ENCODE results near the gene B3GALT5. TPM values are rescaled to one million over a fixed set of nuclear protein-coding genes. Genes with fewer than 3 reads are reported as not detected.

Gene B3GALT5
- total RNA-seq, 2 donors from 2014 or later, result 2.5 to 6.1 TPM

DNA sequence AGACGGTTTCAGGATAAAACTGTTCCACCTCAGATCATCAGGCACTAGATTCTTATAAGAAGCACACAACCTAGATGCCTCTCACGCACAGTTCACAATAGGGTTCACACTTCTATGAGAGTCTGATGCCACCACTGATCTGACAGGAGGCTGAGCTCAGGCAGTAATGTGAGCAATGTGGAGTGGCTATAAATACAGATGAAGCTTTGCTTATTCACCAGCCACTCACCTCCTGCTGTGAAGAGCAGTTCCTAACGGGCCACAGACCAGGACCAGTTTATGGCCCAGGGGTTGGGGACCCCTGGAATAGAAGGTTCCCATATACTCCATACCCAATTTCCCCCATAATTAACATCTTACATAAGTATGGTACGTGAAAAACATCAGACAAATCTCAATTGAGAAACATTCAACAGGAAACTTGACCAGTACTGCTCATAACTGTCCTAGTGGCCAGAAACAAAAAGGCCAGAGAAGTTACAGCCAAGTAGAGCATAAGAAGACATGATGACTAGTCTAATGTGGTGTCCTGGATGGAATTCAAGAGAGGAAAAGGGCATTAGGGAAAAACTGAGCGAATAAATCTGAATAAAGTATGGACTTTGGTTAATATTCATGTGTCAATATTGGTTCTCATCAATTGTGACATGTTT is 107.5 kb downstream of the B3GALT5 start:
- no peak for DNase-seq
- H3K9me3 Mint-ChIP-seq, result peaks cover 17% of the 10 kb centered on the region
- TF ChIP-seq, protein P1, sequence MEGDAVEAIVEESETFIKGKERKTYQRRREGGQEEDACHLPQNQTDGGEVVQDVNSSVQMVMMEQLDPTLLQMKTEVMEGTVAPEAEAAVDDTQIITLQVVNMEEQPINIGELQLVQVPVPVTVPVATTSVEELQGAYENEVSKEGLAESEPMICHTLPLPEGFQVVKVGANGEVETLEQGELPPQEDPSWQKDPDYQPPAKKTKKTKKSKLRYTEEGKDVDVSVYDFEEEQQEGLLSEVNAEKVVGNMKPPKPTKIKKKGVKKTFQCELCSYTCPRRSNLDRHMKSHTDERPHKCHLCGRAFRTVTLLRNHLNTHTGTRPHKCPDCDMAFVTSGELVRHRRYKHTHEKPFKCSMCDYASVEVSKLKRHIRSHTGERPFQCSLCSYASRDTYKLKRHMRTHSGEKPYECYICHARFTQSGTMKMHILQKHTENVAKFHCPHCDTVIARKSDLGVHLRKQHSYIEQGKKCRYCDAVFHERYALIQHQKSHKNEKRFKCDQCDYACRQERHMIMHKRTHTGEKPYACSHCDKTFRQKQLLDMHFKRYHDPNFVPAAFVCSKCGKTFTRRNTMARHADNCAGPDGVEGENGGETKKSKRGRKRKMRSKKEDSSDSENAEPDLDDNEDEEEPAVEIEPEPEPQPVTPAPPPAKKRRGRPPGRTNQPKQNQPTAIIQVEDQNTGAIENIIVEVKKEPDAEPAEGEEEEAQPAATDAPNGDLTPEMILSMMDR (conservative IDR thresholded peaks at IDR 0.05), result peak; percentile 53
- no peaks in the 10 kb centered on the region for H3K27me3 ChIP-seq (ENCODE audit: control insufficient read depth, insufficient read depth, low read length, poor library complexity, severe bottlenecking)
- no peak overlapping the region for H3K4me3 ChIP-seq (ENCODE audit: low read length)
- no peak overlapping the region for H3K27ac ChIP-seq (ENCODE audit: low read depth, low read length)
- 87 to 94% methylated on average over 3 to 5 of the region's 5 CpGs for WGBS, 2 experiments (ENCODE audit: insufficient coverage in 1 of 2, insufficient read length in 1 of 2)
- H3K4me1 ChIP-seq (ENCODE audit: control insufficient read depth, insufficient read depth, low read length), result no peaks in the 10 kb centered on the region
- H3K4me3 Mint-ChIP-seq, result no peak overlapping the region
- no peaks in the 10 kb centered on the region for H3K36me3 ChIP-seq (ENCODE audit: control insufficient read depth, insufficient read depth, low read length)
- H3K27me3 Mint-ChIP-seq (ENCODE audit: insufficient read depth), result no peaks in the 10 kb centered on the region
- H3K4me1 Mint-ChIP-seq, result no peaks in the 10 kb centered on the region
- H3K27ac Mint-ChIP-seq, result no peak overlapping the region
- H3K9ac ChIP-seq (ENCODE audit: extremely low read depth, low read length, poor library complexity, severe bottlenecking), result no peak overlapping the region
- H3K9me3 ChIP-seq (ENCODE audit: control insufficient read depth, low read length), result peaks cover 16% of the 10 kb centered on the region
- H3K36me3 Mint-ChIP-seq (ENCODE audit: low read depth), result no peaks in the 10 kb centered on the region

DNA sequence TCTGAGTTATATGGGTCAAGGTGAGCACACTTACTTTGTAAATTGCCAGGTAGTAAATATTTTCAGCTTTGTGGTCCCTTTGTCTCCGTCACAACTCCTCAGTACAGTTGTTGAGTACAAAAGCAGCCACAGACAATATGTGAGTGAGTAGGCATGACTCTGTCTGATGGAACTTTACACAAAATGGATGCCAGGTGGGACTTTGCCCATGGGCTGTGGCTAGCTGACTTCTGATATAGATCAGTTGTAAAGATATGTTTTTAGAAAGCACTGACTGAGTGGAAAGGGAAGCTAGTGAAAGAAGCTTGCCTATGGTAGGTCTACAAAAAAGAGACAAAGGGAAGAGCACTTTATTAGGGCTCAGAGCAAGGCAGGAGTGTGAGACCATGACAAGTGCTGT is 109.1 kb downstream of the B3GALT5 start:
- Histone ChIP-seq H3K9ac (ENCODE audit: extremely low read depth, low read length, poor library complexity, severe bottlenecking) (no peak overlapping the region), H3K36me3 (ENCODE audit: control insufficient read depth, insufficient read depth, low read length) (no peaks in the 10 kb centered on the region), H3K27me3 (ENCODE audit: control insufficient read depth, insufficient read depth, low read length, poor library complexity, severe bottlenecking) (no peaks in the 10 kb centered on the region), H3K27ac (ENCODE audit: low read depth, low read length) (no peak overlapping the region), H3K9me3 (ENCODE audit: control insufficient read depth, low read length) (peaks cover 16% of the 10 kb centered on the region), H3K4me1 (ENCODE audit: control insufficient read depth, insufficient read depth, low read length) (no peaks in the 10 kb centered on the region), H3K4me3 (ENCODE audit: low read length) (no peak overlapping the region)
- Mint-ChIP-seq H3K36me3 (ENCODE audit: low read depth) (no peaks in the 10 kb centered on the region), H3K27me3 (ENCODE audit: insufficient read depth) (no peaks in the 10 kb centered on the region), H3K4me1 (peaks cover 2% of the 10 kb centered on the region), H3K9me3 (peaks cover 17% of the 10 kb centered on the region), H3K27ac (no peak overlapping the region), H3K4me3 (no peak overlapping the region)
- TF ChIP-seq, protein P1 (conservative IDR thresholded peaks at IDR 0.05), result no peak
- WGBS, 2 experiments (ENCODE audit: insufficient coverage in 1 of 2, insufficient read length in 1 of 2), result 78 to 86% methylated on average over 1 of the region's 1 CpG
- DNase-seq, result no peak

Other genes starting within 250 kb of the B3GALT5 start
- 1 to 10 TPM; 2.4 to 3.6 TPM for gene LCA5L, start 167.2 kb upstream of the B3GALT5 start, total RNA-seq
- 10 to 100 TPM; 18.8 to 22.4 TPM for gene SH3BGR, start 161.0 kb upstream of the B3GALT5 start, total RNA-seq
- gene IGSF5, start 132.2 kb downstream of the B3GALT5 start, total RNA-seq, result under 1 TPM; 0.77 to 0.81 TPM

Data from endodermal cell (in vitro differentiated cells).